Heart left ventricle (tissue), 13 donors: ENCODE measurements around the gene AMN.

Experiments used
- POLR2A ChIP-seq, 2 donors: fragments of 450-650 bp; IDR thresholded peaks; one replicate each; pipeline ENCODE4 v1.6.1; 2017; ENCODE audit warnings: antibody characterized with exemption in 2 of 2, mild to moderate bottlenecking in 2 of 2, moderate library complexity in 2 of 2
- TF ChIP-seq, protein P1 (sequence below), 12 donors: fragments of 200-600 bp; sonication (generic) in 4 of 12; IDR thresholded peaks; one replicate each; pipeline versions ENCODE4 v1.5.0 to v1.8.0; 2018 to 2022; ENCODE audit warnings: antibody characterized with exemption in 12 of 12, mild to moderate bottlenecking in 5 of 12
- donor health status: ischemic (EF 13 %, LVEDD 7.1; RV severe dilation, severe dysfunction).
- donor health status: DM: no; HTN: yes; CAD: no.
- donor health status: DM: no; HTN: no; CAD: no.
- donor health status: ischemic (EF 25% LVEDD 6.9; RV normal size, moderate dysfunction).
- donor health status: ischemic (EF 25% LVEDD 5.7; RV mildly dilated, moderate dysfunction).
- donor health status: ischemic (EF 35%, LVEDD 5.7; RV mildly dilated, moderate dysfunction).
- donor health status: nonischemic (EF 11% LVEDD 7.7; RV severe dilation, severe dysfunction).
- donor health status: DM: yes; HTN: yes; CAD: no.
- donor health status: PGD.
- donor health status: ischemic (EF 29% LVEDD 5.4; RV normal size, mild dysfunction).
- donor health status: nonischemic (EF 23%, LVEDD 6.1; RV moderate dilation, normal function).

- TF ChIP-seq POLR2A (IDR thresholded peaks at IDR 0.05) = no peak
- TF ChIP-seq, protein P1, sequence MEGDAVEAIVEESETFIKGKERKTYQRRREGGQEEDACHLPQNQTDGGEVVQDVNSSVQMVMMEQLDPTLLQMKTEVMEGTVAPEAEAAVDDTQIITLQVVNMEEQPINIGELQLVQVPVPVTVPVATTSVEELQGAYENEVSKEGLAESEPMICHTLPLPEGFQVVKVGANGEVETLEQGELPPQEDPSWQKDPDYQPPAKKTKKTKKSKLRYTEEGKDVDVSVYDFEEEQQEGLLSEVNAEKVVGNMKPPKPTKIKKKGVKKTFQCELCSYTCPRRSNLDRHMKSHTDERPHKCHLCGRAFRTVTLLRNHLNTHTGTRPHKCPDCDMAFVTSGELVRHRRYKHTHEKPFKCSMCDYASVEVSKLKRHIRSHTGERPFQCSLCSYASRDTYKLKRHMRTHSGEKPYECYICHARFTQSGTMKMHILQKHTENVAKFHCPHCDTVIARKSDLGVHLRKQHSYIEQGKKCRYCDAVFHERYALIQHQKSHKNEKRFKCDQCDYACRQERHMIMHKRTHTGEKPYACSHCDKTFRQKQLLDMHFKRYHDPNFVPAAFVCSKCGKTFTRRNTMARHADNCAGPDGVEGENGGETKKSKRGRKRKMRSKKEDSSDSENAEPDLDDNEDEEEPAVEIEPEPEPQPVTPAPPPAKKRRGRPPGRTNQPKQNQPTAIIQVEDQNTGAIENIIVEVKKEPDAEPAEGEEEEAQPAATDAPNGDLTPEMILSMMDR (IDR thresholded peaks at IDR 0.05) = no peak
These were observed 6.0 kb upstream of the AMN start for GRCh38 chr14:102916347-102917055.
